Bronchial epithelial cell (primary cell): ENCODE data around the gene ARHGAP10. TPM values are rescaled to one million over a fixed set of nuclear protein-coding genes. Genes with fewer than 3 reads are reported as not detected.

ENCODE experiments used
- DNase-seq: peaks from one replicate; pipeline ENCODE4 v3.0.0-alpha.2; 2010; ENCODE audit warnings: low read depth
- FAIRE-seq: peaks from 2 replicates; lab custom pipeline; 2011; peaks lifted over from hg19 to GRCh38; lab: Jason Lieb, UNC
- H3K27me3 ChIP-seq: 2 replicates; pipeline ENCODE4 v1.5.1; 2011; ENCODE audit warnings: low read length; ENCODE audit not compliant: control insufficient read depth, insufficient read depth
- H3K36me3 ChIP-seq: 2 replicates; pipeline ENCODE4 v1.5.1; 2011; ENCODE audit warnings: low read length; ENCODE audit not compliant: control insufficient read depth, insufficient read depth
- H3K4me3 ChIP-seq: 2 replicates; pipeline ENCODE4 v1.5.1; 2011; ENCODE audit warnings: mild to moderate bottlenecking, low read depth, low read length, control low read depth
- total RNA-seq: library from RNA; depleted of rRNA; stranded (reverse); fragments of >200 nt; gene quantifications from 2 replicates; pipeline ENCODE4 v1.2.1, GENCODE V29; 2014
- TF ChIP-seq, protein P1 (sequence below): IDR thresholded peaks from 2 replicates; pipeline ENCODE4 v1.5.1; 2011; ENCODE audit warnings: mild to moderate bottlenecking, moderate library complexity, low read length, control low read depth, inconsistent platforms; ENCODE audit not compliant: insufficient read depth, severe bottlenecking

ARHGAP10 gene
- total RNA-seq, 1 donor from 2014 or later = 8.4 TPM

DNA sequence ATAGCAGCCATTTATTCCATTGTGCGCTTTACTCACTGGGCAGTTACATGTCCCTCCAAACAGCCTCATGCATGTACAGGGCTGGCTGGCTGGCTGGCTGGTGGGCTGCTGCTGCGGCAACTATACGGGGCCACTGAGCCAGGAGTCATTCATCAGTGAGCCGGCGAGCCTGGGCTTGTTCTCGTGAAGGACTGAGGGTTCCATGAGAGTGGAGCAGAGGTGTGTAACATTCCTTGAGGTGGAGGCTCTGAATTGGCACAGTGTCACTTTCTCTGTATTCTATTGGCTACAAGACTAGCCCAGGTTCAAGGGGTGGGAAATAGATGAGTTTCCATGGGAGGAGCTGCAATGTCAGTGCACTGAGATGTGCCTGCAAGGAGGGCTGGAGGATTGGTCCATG, 89.1 kb downstream of the ARHGAP10 start:
- no peak overlapping the region for H3K4me3 ChIP-seq
- peak; percentile 92 for DNase-seq
- TF ChIP-seq, protein P1, sequence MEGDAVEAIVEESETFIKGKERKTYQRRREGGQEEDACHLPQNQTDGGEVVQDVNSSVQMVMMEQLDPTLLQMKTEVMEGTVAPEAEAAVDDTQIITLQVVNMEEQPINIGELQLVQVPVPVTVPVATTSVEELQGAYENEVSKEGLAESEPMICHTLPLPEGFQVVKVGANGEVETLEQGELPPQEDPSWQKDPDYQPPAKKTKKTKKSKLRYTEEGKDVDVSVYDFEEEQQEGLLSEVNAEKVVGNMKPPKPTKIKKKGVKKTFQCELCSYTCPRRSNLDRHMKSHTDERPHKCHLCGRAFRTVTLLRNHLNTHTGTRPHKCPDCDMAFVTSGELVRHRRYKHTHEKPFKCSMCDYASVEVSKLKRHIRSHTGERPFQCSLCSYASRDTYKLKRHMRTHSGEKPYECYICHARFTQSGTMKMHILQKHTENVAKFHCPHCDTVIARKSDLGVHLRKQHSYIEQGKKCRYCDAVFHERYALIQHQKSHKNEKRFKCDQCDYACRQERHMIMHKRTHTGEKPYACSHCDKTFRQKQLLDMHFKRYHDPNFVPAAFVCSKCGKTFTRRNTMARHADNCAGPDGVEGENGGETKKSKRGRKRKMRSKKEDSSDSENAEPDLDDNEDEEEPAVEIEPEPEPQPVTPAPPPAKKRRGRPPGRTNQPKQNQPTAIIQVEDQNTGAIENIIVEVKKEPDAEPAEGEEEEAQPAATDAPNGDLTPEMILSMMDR = no peak

DNA sequence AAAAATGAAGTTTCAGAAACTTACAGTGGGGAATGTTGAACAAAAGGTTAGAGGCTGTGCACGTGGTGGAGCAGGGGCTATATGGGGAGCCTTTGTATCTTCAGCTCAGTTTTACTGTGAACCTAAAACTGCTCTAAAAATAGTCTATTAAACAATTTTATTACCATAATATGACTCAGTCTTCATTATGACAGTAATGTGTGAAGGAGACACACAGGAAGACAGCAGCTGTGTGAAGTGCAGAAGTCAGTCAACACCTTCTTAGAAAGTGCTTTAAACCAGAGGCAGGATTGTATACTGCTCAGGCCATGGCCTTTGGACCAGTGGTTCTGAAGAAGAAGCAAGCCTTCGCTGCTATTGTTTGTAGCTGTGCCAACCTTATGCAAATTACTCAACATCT, 89.7 kb downstream of the ARHGAP10 start:
- DNase-seq = peak; percentile 56
- H3K4me3 ChIP-seq = no peak overlapping the region
- TF ChIP-seq, protein P1 = no peak
- no peaks in the 10 kb centered on the region for H3K36me3 ChIP-seq
- no peak for FAIRE-seq
- H3K27me3 ChIP-seq = no peaks in the 10 kb centered on the region

More for the DNA sequence above, 89.1 kb downstream of the ARHGAP10 start:
- Histone ChIP-seq H3K36me3 (no peaks in the 10 kb centered on the region), H3K27me3 (no peaks in the 10 kb centered on the region)
- FAIRE-seq = no peak

DNA sequence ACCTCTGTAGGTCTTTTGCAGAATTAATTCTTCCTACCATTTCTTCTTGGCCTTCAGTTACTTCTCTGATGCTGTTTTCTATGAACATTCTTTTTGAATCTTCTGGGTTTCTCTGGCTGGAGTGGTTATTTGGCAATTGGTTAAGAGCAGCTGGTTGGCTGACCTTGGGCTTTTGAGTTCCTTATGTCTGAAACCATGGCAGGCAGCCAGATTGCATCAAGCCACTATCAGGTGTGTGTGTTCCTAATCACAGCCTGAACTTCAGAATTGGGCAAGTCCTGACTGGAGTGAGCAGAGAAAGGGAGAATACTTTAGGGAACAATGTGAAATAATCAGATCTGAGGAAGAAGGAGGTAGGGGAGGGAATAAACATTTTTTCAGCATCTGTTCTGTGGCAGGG, 90.2 kb downstream of the ARHGAP10 start:
- DNase-seq (peak; percentile 98), FAIRE-seq (peak; percentile 83)
- H3K4me3 ChIP-seq = no peak overlapping the region
- TF ChIP-seq, protein P1 = no peak
- H3K36me3 ChIP-seq = no peaks in the 10 kb centered on the region
- H3K27me3 ChIP-seq = no peaks in the 10 kb centered on the region

DNA sequence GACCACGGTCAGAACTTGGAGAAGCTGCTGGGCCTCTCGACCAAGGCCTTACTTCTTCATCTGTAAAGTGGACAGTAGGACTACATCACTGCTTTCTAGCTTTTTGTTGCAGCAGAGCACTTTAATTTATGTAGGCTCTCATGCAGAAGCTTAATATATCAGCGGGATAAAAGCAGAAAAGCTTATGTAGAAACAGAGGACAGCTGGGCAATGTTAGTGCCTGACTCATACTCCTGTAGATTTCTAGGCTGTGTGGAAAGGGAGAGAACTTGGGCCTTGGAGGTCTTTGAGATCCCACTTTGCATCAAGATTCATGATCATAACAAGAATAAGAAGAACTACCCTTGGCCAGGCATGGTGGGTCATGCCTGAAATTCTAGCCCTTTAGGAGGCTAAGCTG, 91.2 kb downstream of the ARHGAP10 start:
- FAIRE-seq = no peak
- no peak for DNase-seq
- Histone ChIP-seq H3K27me3 (no peaks in the 10 kb centered on the region), H3K4me3 (no peak overlapping the region), H3K36me3 (no peaks in the 10 kb centered on the region)
- TF ChIP-seq, protein P1 = no peak

DNA sequence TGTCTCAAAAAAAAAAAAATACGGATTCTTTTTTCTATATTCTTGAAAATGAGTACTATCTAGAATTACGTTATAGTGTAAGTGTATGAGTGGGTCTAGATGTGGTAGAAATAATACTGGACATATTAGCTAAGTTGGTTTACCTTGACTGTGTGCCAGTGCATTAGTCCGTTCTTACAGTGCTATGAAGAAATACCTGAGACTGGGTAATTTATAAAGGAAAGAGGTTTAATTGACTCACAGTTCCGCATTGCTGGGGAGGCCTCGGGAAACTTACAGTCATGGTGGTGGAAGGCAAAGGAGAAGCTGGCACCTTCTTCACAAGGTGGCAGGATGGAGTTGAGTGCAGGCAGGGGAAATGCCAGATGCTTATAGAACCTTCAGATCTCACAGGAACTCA, 92.4 kb downstream of the ARHGAP10 start:
- no peak for FAIRE-seq
- H3K27me3 ChIP-seq = no peaks in the 10 kb centered on the region
- DNase-seq = peak; percentile 57

More for the DNA sequence above, 92.4 kb downstream of the ARHGAP10 start:
- H3K4me3 ChIP-seq = no peak overlapping the region
- TF ChIP-seq, protein P1 = no peak
- H3K36me3 ChIP-seq = no peaks in the 10 kb centered on the region
